Stimulated activated CD8-positive, alpha-beta memory T cell treated with anti-CD3 and anti-CD28 coated beads, Interleukin-12 subunit alpha, Interleukin-12 subunit beta, amount 100 ng/mL, for 1 hour (primary cell): ENCODE results near the gene MMAB.

Experiments used
- DNase-seq: peaks from one replicate; pipeline ENCODE4 v3.0.0-alpha.2; 2020; ENCODE audit warnings: low read depth

MMAB gene

DNA sequence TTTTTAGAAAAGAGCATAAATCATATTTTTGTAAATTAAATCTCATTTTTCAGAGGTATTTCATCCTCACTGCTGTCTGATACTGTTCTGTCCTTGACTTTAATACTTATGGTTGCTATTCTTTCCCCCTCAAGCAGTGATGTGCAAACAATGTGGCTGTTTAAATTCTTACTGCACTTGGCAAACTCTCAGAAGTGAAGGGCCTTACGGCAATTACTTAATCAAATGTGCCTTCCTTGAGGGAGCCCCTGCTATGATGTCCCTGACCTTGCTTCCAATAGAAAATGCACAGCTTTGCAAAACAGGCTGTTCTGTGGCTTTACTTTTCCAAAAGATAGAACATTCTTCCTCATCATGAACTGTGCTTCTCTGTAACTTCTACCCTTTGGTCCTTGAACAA is 60.7 kb downstream of the MMAB start:
- DNase-seq, result no peak

DNA sequence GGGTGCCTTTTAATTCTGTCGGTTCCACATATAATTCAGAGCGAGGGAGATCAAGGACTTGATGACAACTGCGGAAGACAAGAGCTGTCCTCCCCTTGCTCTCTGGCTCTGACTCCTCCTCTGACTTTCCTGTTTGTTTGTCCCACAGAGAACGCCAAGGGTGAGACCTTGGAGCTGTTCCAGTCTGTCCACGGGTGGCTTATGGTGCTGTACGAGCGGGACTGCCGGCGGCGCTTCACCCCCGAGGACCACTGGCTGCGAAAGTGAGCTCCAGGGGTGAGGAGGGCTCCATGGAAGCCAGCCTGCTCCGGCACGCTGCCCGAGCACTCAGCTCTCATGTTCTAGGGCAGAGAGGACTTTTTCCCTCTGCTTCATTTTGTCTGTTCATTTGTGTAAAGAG is 63.1 kb downstream of the MMAB start:
- no peak for DNase-seq

DNA sequence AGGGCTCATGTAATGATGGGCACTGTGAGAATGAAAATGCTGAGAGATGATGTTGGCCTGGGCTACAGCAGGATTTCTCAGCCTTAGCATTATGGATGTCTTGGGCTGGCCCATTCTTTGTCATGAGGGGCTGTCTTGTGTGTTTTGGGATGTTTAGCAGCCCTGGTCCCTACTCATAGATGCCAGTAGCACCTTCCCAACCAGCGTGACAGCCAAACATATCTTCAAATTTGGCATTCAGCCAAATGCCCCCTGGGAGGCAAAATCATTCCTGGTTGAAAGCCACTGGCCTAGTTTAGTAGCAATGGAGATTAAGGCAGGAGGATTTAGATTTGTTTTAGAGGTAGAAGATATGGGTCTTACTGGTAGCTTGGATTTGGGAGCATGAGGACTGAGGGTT is 69.2 kb downstream of the MMAB start:
- no peak for DNase-seq
